Fibroblast of the aortic adventitia (primary cell): ENCODE results near the gene TNFRSF1A. TPM values are rescaled to one million over a fixed set of nuclear protein-coding genes. Genes with fewer than 3 reads are reported as not detected.

ENCODE experiments used
- DNase-seq: peaks from one replicate; pipeline ENCODE4 v3.0.0-alpha.2; 2010; ENCODE audit warnings: low read depth
- H3K4me3 ChIP-seq: 2 replicates; pipeline ENCODE4 v1.5.1; 2011; ENCODE audit warnings: low read depth, mild to moderate bottlenecking, control low read depth, low read length, moderate library complexity
- CTCF ChIP-seq: IDR thresholded peaks from 2 replicates; pipeline ENCODE4 v1.5.1; 2011; ENCODE audit warnings: mild to moderate bottlenecking, low read length, control low read depth, inconsistent platforms; ENCODE audit not compliant: insufficient read depth
- small RNA-seq: library from RNA; depleted of rRNA; stranded (forward); fragments of <200 nt; gene quantifications from one replicate; pipeline ENCODE3, GENCODE V24; 2012
- total RNA-seq: library from RNA; depleted of rRNA; stranded (reverse); fragments of >200 nt; gene quantifications from 2 replicates; pipeline ENCODE4 v1.2.3, GENCODE V29; 2012; ENCODE audit warnings: low replicate concordance

Gene TNFRSF1A
- total RNA-seq, 1 donor, result 207 TPM

GRCh38 chr12:6280672-6281071 is 61.2 kb downstream of the TNFRSF1A start:
- H3K4me3 ChIP-seq, result no peak overlapping the region
- no peak for TF ChIP-seq CTCF
- DNase-seq, result no peak

DNA sequence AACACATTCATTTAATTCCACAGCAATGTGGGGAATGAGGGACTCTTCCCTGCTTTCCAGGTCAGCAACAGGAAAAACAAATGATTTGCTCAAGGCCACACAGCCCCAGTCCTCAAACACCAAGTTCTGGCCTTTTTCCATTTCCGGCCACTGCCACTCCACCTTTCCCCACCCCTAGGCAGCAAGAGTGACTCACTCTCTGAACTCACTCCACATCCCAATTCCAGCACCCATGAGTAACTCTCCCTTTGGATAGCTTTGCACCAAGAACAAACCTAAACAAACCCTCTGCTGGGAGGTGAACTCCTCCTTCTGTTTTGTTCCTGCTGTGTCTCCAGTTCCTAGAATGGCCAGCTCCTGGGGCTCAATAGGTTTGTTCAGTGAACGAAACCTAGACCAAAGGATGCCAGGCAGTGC is 61.8 kb downstream of the TNFRSF1A start:
- DNase-seq, result peak; percentile 93
- H3K4me3 ChIP-seq, result no peak overlapping the region
- TF ChIP-seq CTCF, result peak; percentile 31

- no peak for TF ChIP-seq CTCF
- no peak overlapping the region for H3K4me3 ChIP-seq
- DNase-seq, result no peak
These were observed 62.2 kb downstream of the TNFRSF1A start for GRCh38 chr12:6279631-6280030.

GRCh38 chr12:6279256-6279628 is 62.6 kb downstream of the TNFRSF1A start:
- no peak overlapping the region for H3K4me3 ChIP-seq
- no peak for TF ChIP-seq CTCF
- DNase-seq, result no peak

Small RNA genes lying within 50 kb of the gene (small RNA-seq; reads per million reads assigned to genes)
- not detected for gene RN7SL391P

Other genes starting within 250 kb of the TNFRSF1A start
- gene VWF, start 217.4 kb downstream of the TNFRSF1A start, total RNA-seq, result 1.4 and 4.5 TPM in 2 replicates
- 56.2 and 407 TPM in 2 replicates for gene CD9, start 141.7 kb downstream of the TNFRSF1A start, total RNA-seq
- not detected in 2 replicates for gene PLEKHG6, start 31.4 kb downstream of the TNFRSF1A start, total RNA-seq
- gene SCNN1A, start 33.5 kb upstream of the TNFRSF1A start, total RNA-seq, result under 0.01 TPM in 1 of 2 replicates, not detected in the other
- 71.8 and 93.7 TPM in 2 replicates for gene LTBR, start 42.1 kb upstream of the TNFRSF1A start, total RNA-seq
- 0.18 TPM in 1 of 2 replicates, not detected in the other for gene CD27, start 102.9 kb upstream of the TNFRSF1A start, total RNA-seq
- gene TAPBPL, start 110.0 kb upstream of the TNFRSF1A start, total RNA-seq, result 8.9 and 19.7 TPM in 2 replicates
- 9.0 and 26.6 TPM in 2 replicates for gene VAMP1, start 128.6 kb upstream of the TNFRSF1A start, total RNA-seq
- gene MRPL51, start 151.2 kb upstream of the TNFRSF1A start, total RNA-seq, result 113 and 167 TPM in 2 replicates
- 43.1 and 45.1 TPM in 2 replicates for gene NCAPD2, start 152.0 kb upstream of the TNFRSF1A start, total RNA-seq
- 1,521 and 5,776 TPM in 2 replicates for gene GAPDH, start 192.4 kb upstream of the TNFRSF1A start, total RNA-seq
- 12.7 and 17.2 TPM in 2 replicates for gene IFFO1, start 214.0 kb upstream of the TNFRSF1A start, total RNA-seq
- 24.0 and 54.6 TPM in 2 replicates for gene NOP2, start 226.2 kb upstream of the TNFRSF1A start, total RNA-seq